Activated CD8-positive, alpha-beta memory T cell treated with anti-CD3 and anti-CD28 coated beads for 36 hours (primary cell): ENCODE measurements around the gene GTF2F2. TPM values are rescaled to one million over a fixed set of nuclear protein-coding genes. Genes with fewer than 3 reads are reported as not detected.

Source experiments
- CTCF ChIA-PET: fragments of 350-600 bp; sonication (Branson Sonifier 250); formaldehyde crosslinking; loops from one replicate; lab custom pipeline; 2021; ENCODE audit warnings: antibody characterized with exemption; lab: Charles Lee
- POLR2A ChIA-PET: fragments of 350-600 bp; sonication (Branson Sonifier 250); formaldehyde crosslinking; loops from one replicate; lab custom pipeline; 2021; ENCODE audit warnings: antibody characterized with exemption; lab: Charles Lee
- total RNA-seq, 2 experiments: library from RNA; stranded (reverse); gene quantifications; one replicate each; pipeline ENCODE4 v1.2.3, GENCODE V29; 2021

GTF2F2 gene
- total RNA-seq, result 10 to 100 TPM; 29.2 to 29.4 TPM

- CTCF ChIA-PET, result no interaction called here
- POLR2A ChIA-PET, result interaction anchor here (0.6 kb wide), 1 partner anchor 111 kb away, joined by 3 read pairs; no protein-coding TSS in a partner anchor
Measured at GRCh38 chr13:45119991-45120864, at the start of gene GTF2F2. TSS of gene GTF2F2 (plus strand) at chr13:45120510. CDS start at chr13:45120656, 146 bp downstream.

GRCh38 chr13:45073809-45074208 lies 46.5 kb upstream of the GTF2F2 start:
- CTCF ChIA-PET, result no interaction called here
- POLR2A ChIA-PET, result no interaction called here

GRCh38 chr13:45074721-45075120 lies 45.6 kb upstream of the GTF2F2 start:
- CTCF ChIA-PET, result no interaction called here
- POLR2A ChIA-PET, result no interaction called here

GRCh38 chr13:45078003-45078402 lies 42.3 kb upstream of the GTF2F2 start:
- CTCF ChIA-PET, result interaction anchor here (0.5 kb wide), 1 partner anchor 103 kb away, joined by 3 read pairs; no protein-coding TSS in a partner anchor
- POLR2A ChIA-PET, result no interaction called here

- CTCF ChIA-PET, result interaction anchor here (0.6 kb wide), 2 partner anchors 88 to 217 kb away, joined by 3 read pairs; no protein-coding TSS in a partner anchor
Measured at GRCh38 chr13:45082964-45083363, 37.3 kb upstream of the GTF2F2 start.

GRCh38 chr13:45084515-45084914 lies 35.8 kb upstream of the GTF2F2 start:
- POLR2A ChIA-PET, result no interaction called here
- CTCF ChIA-PET, result no interaction called here

More at GRCh38 chr13:45082964-45083363, 37.3 kb upstream of the GTF2F2 start:
- POLR2A ChIA-PET, result no interaction called here

GRCh38 chr13:45086484-45086883 lies 33.8 kb upstream of the GTF2F2 start:
- POLR2A ChIA-PET, result no interaction called here

GRCh38 chr13:45092663-45093062 lies 27.6 kb upstream of the GTF2F2 start:
- POLR2A ChIA-PET, result interaction anchor here (0.6 kb wide), 1 partner anchor 247 kb away, joined by 6 read pairs; no protein-coding TSS in a partner anchor
- CTCF ChIA-PET, result interaction anchor here (0.6 kb wide), 1 partner anchor 201 kb away, joined by 3 read pairs; no protein-coding TSS in a partner anchor

More at GRCh38 chr13:45086484-45086883, 33.8 kb upstream of the GTF2F2 start:
- CTCF ChIA-PET, result no interaction called here

GRCh38 chr13:45100573-45101262 lies 19.6 kb upstream of the GTF2F2 start:
- ChIA-PET CTCF (no interaction called here), POLR2A (no interaction called here)

GRCh38 chr13:45101327-45102018 lies 18.8 kb upstream of the GTF2F2 start:
- POLR2A ChIA-PET, result no interaction called here
- CTCF ChIA-PET, result no interaction called here

- CTCF ChIA-PET, result no interaction called here
Measured at GRCh38 chr13:45102136-45102507, 18.2 kb upstream of the GTF2F2 start.

GRCh38 chr13:45103449-45103848 lies 16.9 kb upstream of the GTF2F2 start:
- ChIA-PET POLR2A (interaction anchor here (0.7 kb wide), 1 partner anchor 513 kb away, joined by 3 read pairs; no protein-coding TSS in a partner anchor), CTCF (interaction anchor here (0.6 to 0.7 kb wide), 3 partner anchors 23 to 191 kb away, joined by 3 to 5 read pairs (median 3); no protein-coding TSS in a partner anchor)

More at GRCh38 chr13:45102136-45102507, 18.2 kb upstream of the GTF2F2 start:
- POLR2A ChIA-PET, result no interaction called here

GRCh38 chr13:45104261-45104660 lies 16.0 kb upstream of the GTF2F2 start:
- ChIA-PET CTCF (interaction anchor here (0.6 to 0.7 kb wide), 2 partner anchors 22 to 190 kb away, joined by 3 read pairs; no protein-coding TSS in a partner anchor), POLR2A (no interaction called here)

GRCh38 chr13:45105895-45106294 lies 14.4 kb upstream of the GTF2F2 start:
- ChIA-PET POLR2A (no interaction called here), CTCF (no interaction called here)

GRCh38 chr13:45107539-45107938 lies 12.8 kb upstream of the GTF2F2 start:
- POLR2A ChIA-PET, result interaction anchor here (0.7 kb wide), 1 partner anchor 653 kb away, joined by 5 read pairs; no protein-coding TSS in a partner anchor
- CTCF ChIA-PET, result no interaction called here

GRCh38 chr13:45108716-45109101 lies 11.6 kb upstream of the GTF2F2 start:
- ChIA-PET POLR2A (interaction anchor here (1.2 kb wide), 1 partner anchor 53 kb away, joined by 4 read pairs; no protein-coding TSS in a partner anchor), CTCF (interaction anchor here (0.7 to 1.6 kb wide), 3 partner anchors 54 to 383 kb away, joined by 3 to 4 read pairs (median 3); no protein-coding TSS in a partner anchor)

- ChIA-PET POLR2A (interaction anchor here (1.2 kb wide), 1 partner anchor 54 kb away, joined by 4 read pairs; no protein-coding TSS in a partner anchor), CTCF (interaction anchor here (0.7 to 1.6 kb wide), 2 partner anchors 54 to 94 kb away, joined by 3 read pairs; no protein-coding TSS in a partner anchor)
Measured at GRCh38 chr13:45109102-45109720, 11.1 kb upstream of the GTF2F2 start.
